ENCODE data around the gene PPP1R14B.

Gene PPP1R14B

GRCh38 chr11:64252003-64252872, 5.5 kb upstream of the PPP1R14B start:
- POLR2A ChIA-PET, result interaction anchor here (0.9 to 1.3 kb wide), 2 partner anchors 11 to 19 kb away, joined by 3 to 4 read pairs; no protein-coding TSS in a partner anchor
- peak; percentile 31 for TF ChIP-seq CTCF (IDR thresholded peaks at IDR 0.05; ENCODE audit: control extremely low read depth, extremely low read depth, low read depth, missing control alignments)
- CTCF ChIA-PET, result interaction anchor here (0.8 to 4.6 kb wide), 15 partner anchors 8 to 65 kb away, joined by 3 to 134 read pairs (median 4); partner anchors contain the start of genes BAD, CATSPERZ, FERMT3 and FKBP2
- DNase-seq (ENCODE audit: extremely low spot score), result peak; percentile 50

- TF ChIP-seq CTCF (IDR thresholded peaks at IDR 0.05; ENCODE audit: control extremely low read depth, extremely low read depth, low read depth, missing control alignments), result no peak
- POLR2A ChIA-PET, result interaction anchor here (1.3 kb wide), 1 partner anchor 20 kb away, joined by 4 read pairs; no protein-coding TSS in a partner anchor
- CTCF ChIA-PET, result interaction anchor here (0.8 to 4.6 kb wide), 15 partner anchors 11 to 64 kb away, joined by 3 to 134 read pairs (median 4); partner anchors contain the start of genes BAD, CATSPERZ, FERMT3 and FKBP2
- DNase-seq (ENCODE audit: extremely low spot score), result no peak
These were observed 4.9 kb upstream of the PPP1R14B start for GRCh38 chr11:64251753-64252002.

DNA sequence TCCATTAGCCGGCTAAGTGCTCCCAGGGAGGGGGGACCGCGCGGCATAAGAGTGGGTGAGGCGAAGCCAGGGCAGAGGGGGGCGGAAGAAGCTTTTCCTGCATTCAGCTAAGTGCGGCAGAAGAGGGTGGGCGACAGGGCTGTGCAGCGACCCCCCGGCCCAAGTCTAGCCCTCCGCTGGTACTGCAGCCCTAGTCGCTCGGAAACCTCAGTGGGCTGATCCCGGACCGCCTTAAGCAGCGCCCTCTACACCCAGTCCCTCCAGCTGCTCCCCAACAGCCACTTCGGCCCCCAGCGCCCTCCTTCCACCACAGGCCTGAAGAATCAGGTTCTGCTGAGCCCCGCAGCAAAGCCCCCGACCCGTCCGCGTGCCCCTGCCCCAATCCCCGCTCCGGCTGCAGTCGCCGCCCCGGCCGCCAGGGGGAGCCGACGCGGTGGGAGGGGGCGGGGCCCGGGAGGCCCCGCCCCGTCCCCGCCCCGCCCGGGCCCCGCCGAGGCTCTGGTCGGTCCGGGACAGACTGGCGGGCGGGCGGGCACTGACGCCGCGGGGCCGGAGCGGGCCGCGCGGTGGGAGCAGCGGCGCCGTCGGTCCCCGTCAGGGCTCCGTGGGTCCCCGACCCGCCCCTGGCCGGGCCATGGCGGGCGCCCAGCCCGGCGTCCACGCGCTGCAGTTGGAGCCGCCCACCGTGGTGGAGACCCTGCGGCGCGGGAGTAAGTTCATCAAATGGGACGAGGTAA, 4.4 kb upstream of the PPP1R14B start, which contains the start of gene PLCB3:
Gene PLCB3, plus strand, starts transcription at position 515 of the 737 bp plus-strand sequence. Its CDS starts 120 bp downstream, at position 635.
- ChIA-PET CTCF (interaction anchor here (0.7 to 4.6 kb wide), 23 partner anchors 10 to 81 kb away, joined by 3 to 134 read pairs (median 4); partner anchors contain the start of genes BAD, CATSPERZ, ESRRA and FERMT3), POLR2A (interaction anchor here (1.3 kb wide), 1 partner anchor 20 kb away, joined by 4 read pairs; no protein-coding TSS in a partner anchor)
- DNase-seq (ENCODE audit: extremely low spot score), result peak; percentile 91
- peak; percentile 72 for TF ChIP-seq CTCF (IDR thresholded peaks at IDR 0.05; ENCODE audit: control extremely low read depth, extremely low read depth, low read depth, missing control alignments)

- ChIA-PET CTCF (interaction anchor here (0.7 to 4.6 kb wide), 18 partner anchors 9 to 82 kb away, joined by 3 to 134 read pairs (median 4); partner anchors contain the start of genes CATSPERZ, ESRRA, FERMT3 and FKBP2), POLR2A (interaction anchor here (0.5 kb wide), 1 partner anchor 529 kb away, joined by 3 read pairs; no protein-coding TSS in a partner anchor)
- TF ChIP-seq CTCF (IDR thresholded peaks at IDR 0.05; ENCODE audit: control extremely low read depth, extremely low read depth, low read depth, missing control alignments), result no peak
- DNase-seq (ENCODE audit: extremely low spot score), result no peak
These were observed 3.8 kb upstream of the PPP1R14B start for GRCh38 chr11:64250415-64251015.

- ChIA-PET CTCF (interaction anchor here (0.8 to 4.6 kb wide), 17 partner anchors 9 to 83 kb away, joined by 3 to 134 read pairs (median 5); partner anchors contain the start of genes CATSPERZ, ESRRA, FERMT3 and FKBP2), POLR2A (no interaction called here)
These were observed 3.0 kb upstream of the PPP1R14B start for GRCh38 chr11:64249563-64250414.

More at GRCh38 chr11:64249563-64250414, 3.0 kb upstream of the PPP1R14B start:
- TF ChIP-seq CTCF (IDR thresholded peaks at IDR 0.05; ENCODE audit: control extremely low read depth, extremely low read depth, low read depth, missing control alignments), result no peak
- no peak for DNase-seq (ENCODE audit: extremely low spot score)
